ENCODE measurements around the gene MCAM.

DNA sequence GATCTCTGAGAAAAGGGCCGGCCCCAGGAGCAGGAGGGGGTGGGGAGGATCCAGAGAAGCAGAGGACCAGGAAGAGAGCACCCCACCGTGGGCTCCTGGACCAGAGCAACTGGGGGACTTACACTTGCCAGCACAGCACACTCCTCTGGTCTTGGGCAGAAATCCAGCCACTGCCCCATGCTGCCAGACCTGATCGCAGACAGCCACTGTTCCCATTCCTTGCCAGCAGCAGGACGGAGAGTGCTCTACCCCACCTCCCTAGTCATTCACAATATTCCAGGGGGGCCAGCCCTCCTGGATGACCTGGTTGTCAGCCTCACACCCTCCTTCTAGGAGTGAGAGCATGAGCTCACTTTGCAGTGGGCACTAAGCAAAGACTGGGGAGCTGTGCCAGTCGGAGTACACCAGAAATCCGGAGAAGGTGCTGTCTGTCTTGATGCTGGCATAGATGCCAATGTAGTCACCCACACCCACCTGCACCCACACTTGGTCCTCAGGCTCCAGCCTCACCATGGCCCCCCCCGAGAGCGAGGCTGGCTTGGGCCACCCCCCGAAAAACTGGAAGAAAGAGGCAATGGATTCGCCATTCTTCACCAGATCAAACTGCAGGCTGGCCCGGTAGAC lies 22.1 kb upstream of the MCAM start:
- TF ChIP-seq GATA2 (IDR thresholded peaks at IDR 0.05; ENCODE audit: low read depth, low read length), result no peak
- no peak for TF ChIP-seq GATA3 (IDR thresholded peaks at IDR 0.05; ENCODE audit: low read depth, low read length)

All from SH-SY5Y (cell line).